Stomach (tissue), 4 donors: Measurements from ENCODE around the gene ABRACL.

ENCODE experiments used
- CTCF ChIP-seq, 7 experiments: fragments of 450-650 bp in 4 of 7; fragments of 200-600 bp in 3 of 7; sonication (generic) in 3 of 7; IDR thresholded peaks; one replicate each; pipeline ENCODE4 v1.5.1; 2016 to 2019; ENCODE audit warnings: antibody characterized with exemption in 7 of 7, control low read depth in 2 of 7, mild to moderate bottlenecking in 1 of 7
- EP300 ChIP-seq: sonication (generic); formaldehyde crosslinking; IDR thresholded peaks from one replicate; pipeline ENCODE4 v1.6.1; 2017; ENCODE audit warnings: antibody characterized with exemption
- POLR2A ChIP-seq, 4 donors: fragments of 450-650 bp; IDR thresholded peaks; one replicate each; pipeline ENCODE4 v1.6.1; 2016; ENCODE audit warnings: antibody characterized with exemption in 4 of 4, control low read depth in 2 of 4, mild to moderate bottlenecking in 1 of 4, moderate library complexity in 1 of 4
- POLR2AphosphoS5 ChIP-seq, 3 donors: sonication (generic); formaldehyde crosslinking; IDR thresholded peaks; one replicate each; pipeline ENCODE4 v1.6.1; 2016; ENCODE audit warnings: antibody characterized with exemption in 3 of 3

- TF ChIP-seq CTCF (IDR thresholded peaks at IDR 0.05): no peak
- no peak for TF ChIP-seq EP300
- TF ChIP-seq POLR2A (IDR thresholded peaks at IDR 0.05): no peak
- TF ChIP-seq POLR2AphosphoS5 (IDR thresholded peaks at IDR 0.05): peak in 2 of 3 donors; percentile 63 to 68
Observed at GRCh38 chr6:139014945-139015344, 13.6 kb upstream of the ABRACL start.
